ENCODE data around the gene PLA2G1B.
"Not testable (repeated sequence)": the region's sequence is repeated elsewhere in the genome, so short reads cannot be mapped to it uniquely, and the experiment has no call there.

PLA2G1B gene

GRCh38 chr12:120343692-120344091 is 16.1 kb upstream of the PLA2G1B start:
- WGBS (ENCODE audit: insufficient coverage, insufficient read length) = no CpG with 5 or more reads among the region's 8 CpGs

GRCh38 chr12:120343039-120343537 is 15.5 kb upstream of the PLA2G1B start:
- H3K4me3 ChIP-seq (ENCODE audit: low read length) = no peak overlapping the region
- no peaks in the 10 kb centered on the region for H3K9me3 ChIP-seq (ENCODE audit: control insufficient read depth, insufficient read depth, low read length)
- H3K27me3 ChIP-seq (ENCODE audit: control insufficient read depth, insufficient read depth, low read length) = no peaks in the 10 kb centered on the region
- peaks cover 2% of the 10 kb centered on the region for H3K4me1 ChIP-seq (ENCODE audit: control insufficient read depth, insufficient read depth, low read length)
- no peak overlapping the region for H3K27ac ChIP-seq (ENCODE audit: low read length)
- DNase-seq (ENCODE audit: low read depth, low spot score) = no peak
- peaks cover 18% of the 10 kb centered on the region for H3K36me3 ChIP-seq (ENCODE audit: control insufficient read depth, insufficient read depth, low read length)
- WGBS (ENCODE audit: insufficient coverage, insufficient read length) = no CpG with 5 or more reads among the region's 10 CpGs

More at GRCh38 chr12:120343692-120344091, 16.1 kb upstream of the PLA2G1B start:
- H3K27ac ChIP-seq (ENCODE audit: low read length) = no peak overlapping the region
- peaks cover 2% of the 10 kb centered on the region for H3K4me1 ChIP-seq (ENCODE audit: control insufficient read depth, insufficient read depth, low read length)
- no peaks in the 10 kb centered on the region for H3K27me3 ChIP-seq (ENCODE audit: control insufficient read depth, insufficient read depth, low read length)
- H3K4me3 ChIP-seq (ENCODE audit: low read length) = no peak overlapping the region
- DNase-seq (ENCODE audit: low read depth, low spot score) = no peak
- no peaks in the 10 kb centered on the region for H3K9me3 ChIP-seq (ENCODE audit: control insufficient read depth, insufficient read depth, low read length)
- peaks cover 18% of the 10 kb centered on the region for H3K36me3 ChIP-seq (ENCODE audit: control insufficient read depth, insufficient read depth, low read length)

GRCh38 chr12:120342175-120343038 is 14.8 kb upstream of the PLA2G1B start:
- Histone ChIP-seq H3K4me1 (ENCODE audit: control insufficient read depth, insufficient read depth, low read length) (peaks cover 2% of the 10 kb centered on the region), H3K27ac (ENCODE audit: low read length) (no peak overlapping the region), H3K4me3 (ENCODE audit: low read length) (no peak overlapping the region), H3K9me3 (ENCODE audit: control insufficient read depth, insufficient read depth, low read length) (no peaks in the 10 kb centered on the region), H3K36me3 (ENCODE audit: control insufficient read depth, insufficient read depth, low read length) (peaks cover 11% of the 10 kb centered on the region), H3K27me3 (ENCODE audit: control insufficient read depth, insufficient read depth, low read length) (no peaks in the 10 kb centered on the region)
- no CpG with 5 or more reads among the region's 30 CpGs for WGBS (ENCODE audit: insufficient coverage, insufficient read length)
- no peak for DNase-seq (ENCODE audit: low read depth, low spot score)

GRCh38 chr12:120339256-120339655 is 11.7 kb upstream of the PLA2G1B start:
- no peak for DNase-seq (ENCODE audit: low read depth, low spot score)
- no CpG with 5 or more reads among the region's 4 CpGs for WGBS (ENCODE audit: insufficient coverage, insufficient read length)
- no peaks in the 10 kb centered on the region for H3K9me3 ChIP-seq (ENCODE audit: control insufficient read depth, insufficient read depth, low read length)
- no peaks in the 10 kb centered on the region for H3K27me3 ChIP-seq (ENCODE audit: control insufficient read depth, insufficient read depth, low read length)
- H3K4me3 ChIP-seq (ENCODE audit: low read length) = no peak overlapping the region
- no peak overlapping the region for H3K27ac ChIP-seq (ENCODE audit: low read length)
- peaks cover 2% of the 10 kb centered on the region for H3K4me1 ChIP-seq (ENCODE audit: control insufficient read depth, insufficient read depth, low read length)
- H3K36me3 ChIP-seq (ENCODE audit: control insufficient read depth, insufficient read depth, low read length) = peaks cover 4% of the 10 kb centered on the region; the same call in 1 of the 2 replicates

GRCh38 chr12:120337730-120338129 is 10.2 kb upstream of the PLA2G1B start:
- Histone ChIP-seq H3K27me3 (ENCODE audit: control insufficient read depth, insufficient read depth, low read length) (no peaks in the 10 kb centered on the region), H3K36me3 (ENCODE audit: control insufficient read depth, insufficient read depth, low read length) (no peaks in the 10 kb centered on the region), H3K4me3 (ENCODE audit: low read length) (no peak overlapping the region), H3K27ac (ENCODE audit: low read length) (no peak overlapping the region), H3K9me3 (ENCODE audit: control insufficient read depth, insufficient read depth, low read length) (no peaks in the 10 kb centered on the region), H3K4me1 (ENCODE audit: control insufficient read depth, insufficient read depth, low read length) (peaks cover 2% of the 10 kb centered on the region)
- no peak for DNase-seq (ENCODE audit: low read depth, low spot score)
- WGBS (ENCODE audit: insufficient coverage, insufficient read length) = no CpG with 5 or more reads among the region's 2 CpGs

GRCh38 chr12:120336392-120336791 is 8.8 kb upstream of the PLA2G1B start:
- no CpG with 5 or more reads among the region's 2 CpGs for WGBS (ENCODE audit: insufficient coverage, insufficient read length)
- H3K27ac ChIP-seq (ENCODE audit: low read length); H3K27me3 ChIP-seq (ENCODE audit: control insufficient read depth, insufficient read depth, low read length); H3K9me3 ChIP-seq (ENCODE audit: control insufficient read depth, insufficient read depth, low read length); H3K36me3 ChIP-seq (ENCODE audit: control insufficient read depth, insufficient read depth, low read length); DNase-seq (ENCODE audit: low read depth, low spot score); H3K4me1 ChIP-seq (ENCODE audit: control insufficient read depth, insufficient read depth, low read length); H3K4me3 ChIP-seq (ENCODE audit: low read length): not testable (repeated sequence)

GRCh38 chr12:120335447-120335846 is 7.9 kb upstream of the PLA2G1B start:
- not testable (repeated sequence) for H3K36me3 ChIP-seq (ENCODE audit: control insufficient read depth, insufficient read depth, low read length); H3K4me3 ChIP-seq (ENCODE audit: low read length); H3K27me3 ChIP-seq (ENCODE audit: control insufficient read depth, insufficient read depth, low read length); H3K4me1 ChIP-seq (ENCODE audit: control insufficient read depth, insufficient read depth, low read length); H3K9me3 ChIP-seq (ENCODE audit: control insufficient read depth, insufficient read depth, low read length); H3K27ac ChIP-seq (ENCODE audit: low read length)
- no CpG with 5 or more reads among the region's 12 CpGs for WGBS (ENCODE audit: insufficient coverage, insufficient read length)
- DNase-seq (ENCODE audit: low read depth, low spot score) = peak; percentile 25

GRCh38 chr12:120332523-120332922 is 4.9 kb upstream of the PLA2G1B start:
- Histone ChIP-seq H3K36me3 (ENCODE audit: control insufficient read depth, insufficient read depth, low read length) (no peaks in the 10 kb centered on the region), H3K27me3 (ENCODE audit: control insufficient read depth, insufficient read depth, low read length) (no peaks in the 10 kb centered on the region), H3K4me1 (ENCODE audit: control insufficient read depth, insufficient read depth, low read length) (no peaks in the 10 kb centered on the region), H3K9me3 (ENCODE audit: control insufficient read depth, insufficient read depth, low read length) (no peaks in the 10 kb centered on the region), H3K27ac (ENCODE audit: low read length) (no peak overlapping the region), H3K4me3 (ENCODE audit: low read length) (no peak overlapping the region)
- no peak for DNase-seq (ENCODE audit: low read depth, low spot score)
- WGBS (ENCODE audit: insufficient coverage, insufficient read length) = no CpG with 5 or more reads among the region's 7 CpGs

GRCh38 chr12:120332041-120332440 is 4.5 kb upstream of the PLA2G1B start:
- H3K27me3 ChIP-seq (ENCODE audit: control insufficient read depth, insufficient read depth, low read length) = no peaks in the 10 kb centered on the region
- DNase-seq (ENCODE audit: low read depth, low spot score) = no peak
- no peaks in the 10 kb centered on the region for H3K36me3 ChIP-seq (ENCODE audit: control insufficient read depth, insufficient read depth, low read length)
- no peak overlapping the region for H3K27ac ChIP-seq (ENCODE audit: low read length)
- H3K4me1 ChIP-seq (ENCODE audit: control insufficient read depth, insufficient read depth, low read length) = no peaks in the 10 kb centered on the region
- no peak overlapping the region for H3K4me3 ChIP-seq (ENCODE audit: low read length)
- no peaks in the 10 kb centered on the region for H3K9me3 ChIP-seq (ENCODE audit: control insufficient read depth, insufficient read depth, low read length)
- WGBS (ENCODE audit: insufficient coverage, insufficient read length) = no CpG with 5 or more reads among the region's 5 CpGs

GRCh38 chr12:120331390-120331789 is 3.8 kb upstream of the PLA2G1B start:
- H3K9me3 ChIP-seq (ENCODE audit: control insufficient read depth, insufficient read depth, low read length) = no peaks in the 10 kb centered on the region
- no peak overlapping the region for H3K27ac ChIP-seq (ENCODE audit: low read length)
- H3K4me1 ChIP-seq (ENCODE audit: control insufficient read depth, insufficient read depth, low read length) = no peaks in the 10 kb centered on the region
- no peaks in the 10 kb centered on the region for H3K36me3 ChIP-seq (ENCODE audit: control insufficient read depth, insufficient read depth, low read length)
- H3K27me3 ChIP-seq (ENCODE audit: control insufficient read depth, insufficient read depth, low read length) = no peaks in the 10 kb centered on the region
- H3K4me3 ChIP-seq (ENCODE audit: low read length) = no peak overlapping the region
- no CpG with 5 or more reads among the region's 3 CpGs for WGBS (ENCODE audit: insufficient coverage, insufficient read length)
- DNase-seq (ENCODE audit: low read depth, low spot score) = no peak

GRCh38 chr12:120328228-120328627 is 649 bp upstream of the PLA2G1B start:
- no peak overlapping the region for H3K27ac ChIP-seq (ENCODE audit: low read length)
- WGBS (ENCODE audit: insufficient coverage, insufficient read length) = no CpG with 5 or more reads among the region's 4 CpGs
- H3K9me3 ChIP-seq (ENCODE audit: control insufficient read depth, insufficient read depth, low read length) = no peaks in the 10 kb centered on the region
- no peaks in the 10 kb centered on the region for H3K36me3 ChIP-seq (ENCODE audit: control insufficient read depth, insufficient read depth, low read length)
- H3K27me3 ChIP-seq (ENCODE audit: control insufficient read depth, insufficient read depth, low read length) = no peaks in the 10 kb centered on the region
- H3K4me3 ChIP-seq (ENCODE audit: low read length) = no peak overlapping the region
- no peak for DNase-seq (ENCODE audit: low read depth, low spot score)
- H3K4me1 ChIP-seq (ENCODE audit: control insufficient read depth, insufficient read depth, low read length) = no peaks in the 10 kb centered on the region

All from iPS DF 6.9 (cell line).